PC-9 (cell line): ENCODE data around the gene SPHKAP. TPM values are rescaled to one million over a fixed set of nuclear protein-coding genes. Genes with fewer than 3 reads are reported as not detected.

Experiments
- BruUV-seq: library from RNA; stranded (reverse); fragments of 400-500 nt; replicated peaks from 2 replicates; lab custom pipeline; 2021; lab: Mats Ljungman, UMichigan
- CTCF ChIA-PET: fragments of 300-600 bp; sonication (Branson Sonifier 250); formaldehyde crosslinking; loops from one replicate; lab custom pipeline; 2022; ENCODE audit warnings: antibody characterized with exemption; lab: Charles Lee
- POLR2A ChIA-PET: fragments of 300-600 bp; sonication (Branson Sonifier 250); formaldehyde crosslinking; loops from one replicate; lab custom pipeline; 2022; ENCODE audit warnings: antibody characterized with exemption; ENCODE audit not compliant: unreplicated experiment; lab: Charles Lee
- DNase-seq, 2 experiments: peaks; one replicate each; pipeline versions ENCODE4 v3.0.0 to v3.0.0-alpha.2; 2015 to 2022; ENCODE audit warnings: mixed read lengths in 1 of 2
- H2AFZ ChIP-seq: fragments of 200-600 bp; sonication (generic); 2 replicates; pipeline ENCODE4 v1.8.1; 2017; ENCODE audit warnings: antibody characterized with exemption
- H3F3A ChIP-seq: fragments of 200-600 bp; sonication (generic); 2 replicates; pipeline ENCODE4 v1.8.1; 2017; ENCODE audit warnings: antibody characterized with exemption, mild to moderate bottlenecking, low read depth; ENCODE audit not compliant: insufficient read depth
- H3K27ac ChIP-seq: fragments of 200-600 bp; sonication (generic); 2 replicates; pipeline ENCODE4 v1.6.1; 2016; ENCODE audit warnings: mixed run types
- H3K27me3 ChIP-seq: fragments of 200-600 bp; sonication (generic); 2 replicates; pipeline ENCODE4 v1.6.1; 2016; ENCODE audit warnings: low read depth, mixed run types; ENCODE audit not compliant: insufficient read depth
- H3K36me3 ChIP-seq: fragments of 200-600 bp; sonication (generic); 2 replicates; pipeline ENCODE4 v1.6.1; 2016; ENCODE audit warnings: low read depth, mixed run types
- H3K4me1 ChIP-seq: fragments of 200-600 bp; sonication (generic); replicated peaks from 2 replicates; pipeline ENCODE4 v1.6.1; 2016; ENCODE audit warnings: mixed run types; ENCODE audit not compliant: insufficient read depth
- H3K4me2 ChIP-seq: fragments of 200-600 bp; sonication (generic); 2 replicates; pipeline ENCODE4 v1.6.1; 2017; ENCODE audit warnings: mixed run types
- H3K4me3 ChIP-seq: fragments of 200-600 bp; sonication (generic); 2 replicates; pipeline ENCODE4 v1.6.1; 2016; ENCODE audit warnings: mixed run types
- H3K79me2 ChIP-seq: fragments of 200-600 bp; sonication (generic); 2 replicates; pipeline ENCODE4 v1.6.1; 2017; ENCODE audit warnings: low read depth, mixed run types
- H3K9me2 ChIP-seq: fragments of 200-600 bp; sonication (generic); 2 replicates; pipeline ENCODE4 v1.8.1; 2017; ENCODE audit warnings: mild to moderate bottlenecking; ENCODE audit not compliant: insufficient read depth
- H3K9me3 ChIP-seq: fragments of 200-600 bp; sonication (generic); 2 replicates; pipeline ENCODE4 v1.8.1; 2016; ENCODE audit warnings: low read depth; ENCODE audit not compliant: insufficient read depth
- H4K20me1 ChIP-seq: fragments of 200-600 bp; sonication (generic); 2 replicates; pipeline ENCODE4 v1.8.1; 2017; ENCODE audit not compliant: insufficient read depth
- CTCF ChIP-seq: fragments of 200-600 bp; sonication (generic); conservative IDR thresholded peaks from 2 replicates; pipeline ENCODE4 v1.6.1; 2017; ENCODE audit warnings: mixed run types, antibody characterized with exemption, mild to moderate bottlenecking, moderate library complexity
- EZH2 ChIP-seq: fragments of 200-600 bp; sonication (generic); IDR thresholded peaks from 2 replicates; pipeline ENCODE4 v1.8.0; 2017; ENCODE audit warnings: antibody characterized with exemption, low read depth
- intact Hi-C: fragments of 100-400 bp; cut with micrococcal nuclease; formaldehyde crosslinking; loops from one replicate; pipeline ENCODE4 v1.10.0; 2022; ENCODE audit not compliant: unreplicated experiment
- total RNA-seq: library from RNA; stranded (reverse); gene quantifications from 2 replicates; pipeline ENCODE4 v1.2.3, GENCODE V29; 2021

SPHKAP gene
- total RNA-seq, 1 experiment from 2014 or later: not detected

DNA sequence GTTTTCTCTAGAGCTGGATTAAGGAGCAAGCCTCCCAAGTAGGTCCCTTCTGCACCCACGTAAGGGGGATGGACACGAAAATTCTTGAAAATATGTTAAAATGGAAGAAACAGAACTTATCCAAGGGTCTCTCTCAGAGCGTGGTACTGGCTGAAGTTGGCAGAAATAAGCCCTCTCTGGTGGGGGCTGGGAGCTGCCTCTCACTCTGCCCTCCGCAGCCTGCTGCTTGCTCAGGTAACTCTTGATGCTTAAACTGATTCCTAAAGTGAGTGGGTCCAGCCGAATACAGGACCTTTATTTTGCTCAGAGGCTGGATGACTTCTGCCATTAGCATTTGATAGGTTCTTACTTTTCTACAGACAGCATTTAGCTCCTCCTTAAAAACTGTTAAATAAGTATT lies 78.1 kb downstream of the SPHKAP start:
- Histone ChIP-seq H3K27ac (no peak overlapping the region), H3F3A (no peaks in the 10 kb centered on the region), H3K36me3 (no peaks in the 10 kb centered on the region), H4K20me1 (no peaks in the 10 kb centered on the region), H3K9me3 (no peaks in the 10 kb centered on the region), H3K79me2 (no peaks in the 10 kb centered on the region), H3K4me3 (no peak overlapping the region), H2AFZ (peak overlapping the region; percentile 41; the same call in 1 of the 2 replicates), H3K9me2 (no peaks in the 10 kb centered on the region), H3K4me2 (no peak overlapping the region), H3K4me1 (no peaks in the 10 kb centered on the region), H3K27me3 (no peaks in the 10 kb centered on the region)
- CTCF ChIA-PET: no interaction called here
- BruUV-seq: no TSS peak
- DNase-seq: no peak
- intact Hi-C loops: no loop called here
- TF ChIP-seq CTCF (no peak), EZH2 (no peak)
- POLR2A ChIA-PET: no interaction called here

DNA sequence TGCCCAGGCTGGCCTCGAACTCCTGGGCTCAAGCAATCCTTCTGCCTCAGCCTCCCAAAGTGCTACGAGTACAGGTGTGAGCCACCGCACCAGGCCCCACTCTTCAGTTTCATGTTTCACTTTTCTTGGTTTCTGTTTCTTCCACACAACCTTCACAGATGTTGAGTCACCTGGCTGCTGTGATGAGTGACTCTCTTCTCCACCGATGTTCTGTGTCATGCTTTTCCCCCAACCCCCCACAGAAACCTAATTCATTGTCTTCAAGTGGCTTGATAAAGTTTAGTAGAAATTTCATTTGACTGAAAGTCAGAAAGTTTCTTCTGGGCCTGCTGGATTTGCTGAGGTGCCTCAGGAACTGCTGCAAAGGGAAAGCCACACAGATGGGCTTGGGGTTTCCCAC lies 78.5 kb downstream of the SPHKAP start:
- H3K4me2 ChIP-seq: no peak overlapping the region
- H3K4me1 ChIP-seq: no peaks in the 10 kb centered on the region
- POLR2A ChIA-PET: no interaction called here
- intact Hi-C loops: no loop called here
- no peaks in the 10 kb centered on the region for H4K20me1 ChIP-seq
- H3F3A ChIP-seq: no peaks in the 10 kb centered on the region
- H3K9me3 ChIP-seq: no peaks in the 10 kb centered on the region
- H3K9me2 ChIP-seq: no peaks in the 10 kb centered on the region
- H3K27me3 ChIP-seq: no peaks in the 10 kb centered on the region
- BruUV-seq: no TSS peak
- peak overlapping the region; percentile 41; the same call in 1 of the 2 replicates for H2AFZ ChIP-seq
- TF ChIP-seq CTCF (no peak), EZH2 (no peak)
- no peak overlapping the region for H3K4me3 ChIP-seq
- no peaks in the 10 kb centered on the region for H3K36me3 ChIP-seq
- H3K79me2 ChIP-seq: no peaks in the 10 kb centered on the region
- CTCF ChIA-PET: no interaction called here
- no peak for DNase-seq
- H3K27ac ChIP-seq: no peak overlapping the region

DNA sequence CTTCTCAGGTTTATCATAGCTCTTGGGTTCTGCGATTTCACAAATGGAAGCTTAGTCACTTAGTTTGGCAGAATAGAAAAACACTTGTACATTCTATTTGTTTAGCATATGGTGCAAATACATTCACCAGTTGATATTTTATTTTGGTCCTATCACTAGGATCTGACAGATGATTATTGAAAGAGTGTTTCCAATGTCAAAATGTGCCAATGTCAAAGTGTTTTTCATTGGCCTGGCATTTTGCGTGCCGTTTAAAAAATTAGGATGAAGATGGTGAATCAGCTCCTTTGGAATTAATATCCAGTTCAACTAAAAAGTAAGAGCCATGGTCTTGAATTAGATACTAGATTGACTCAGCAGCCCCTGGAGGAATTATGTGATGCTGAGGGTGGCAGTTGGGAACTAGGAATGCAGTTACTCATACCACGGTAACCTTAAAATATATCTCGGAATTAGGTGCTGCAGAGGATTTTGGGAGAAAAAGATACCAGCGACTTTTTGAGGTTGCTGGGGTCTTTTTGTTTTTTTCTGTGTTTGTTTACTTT lies 87.0 kb downstream of the SPHKAP start:
- no peaks in the 10 kb centered on the region for H4K20me1 ChIP-seq
- POLR2A ChIA-PET: no interaction called here

More for the DNA sequence above, 87.0 kb downstream of the SPHKAP start:
- no peaks in the 10 kb centered on the region for H3F3A ChIP-seq
- H3K4me3 ChIP-seq: no peak overlapping the region
- H3K9me2 ChIP-seq: no peaks in the 10 kb centered on the region
- H3K27me3 ChIP-seq: no peaks in the 10 kb centered on the region
- TF ChIP-seq EZH2: no peak
- no peak for TF ChIP-seq CTCF
- no peaks in the 10 kb centered on the region for H3K79me2 ChIP-seq
- intact Hi-C loops: no loop called here
- H3K4me2 ChIP-seq: no peak overlapping the region
- H3K4me1 ChIP-seq: no peaks in the 10 kb centered on the region
- no peaks in the 10 kb centered on the region for H3K36me3 ChIP-seq
- H3K27ac ChIP-seq: no peak overlapping the region
- BruUV-seq: no TSS peak
- CTCF ChIA-PET: no interaction called here
- no peaks in the 10 kb centered on the region for H3K9me3 ChIP-seq
- DNase-seq: no peak
- no peak overlapping the region for H2AFZ ChIP-seq
